HepG2 (cell line): ENCODE measurements around the gene NXN. TPM values are rescaled to one million over a fixed set of nuclear protein-coding genes. Genes with fewer than 3 reads are reported as not detected.

ENCODE experiments used
- CEBPG ChIP-seq: IDR thresholded peaks from 2 replicates; pipeline ENCODE4 v1.6.1; 2016
- HNRNPLL ChIP-seq: fragments of 200-400 bp; formaldehyde crosslinking; IDR thresholded peaks from 2 replicates; pipeline ENCODE4 v1.6.1; 2017; ENCODE audit warnings: mild to moderate bottlenecking, low read depth, low read length; ENCODE audit not compliant: poor library complexity, severe bottlenecking
- HOXA5 ChIP-seq: sonication (generic); formaldehyde crosslinking; IDR thresholded peaks from 2 replicates; pipeline ENCODE4 v1.4.0; 2020; ENCODE audit warnings: missing genetic modification reagents
- KAT7 ChIP-seq: IDR thresholded peaks from 2 replicates; pipeline ENCODE4 v1.6.1; 2018; ENCODE audit warnings: borderline replicate concordance, missing compliant biosample characterization
- KLF9 ChIP-seq: IDR thresholded peaks from 2 replicates; pipeline ENCODE4 v1.6.1; 2016; ENCODE audit warnings: low read depth
- KMT2B ChIP-seq: IDR thresholded peaks from 2 replicates; pipeline ENCODE4 v1.6.1; 2016; ENCODE audit warnings: missing genetic modification reagents, missing compliant biosample characterization
- MATR3 ChIP-seq: sonication (generic); formaldehyde crosslinking; IDR thresholded peaks from 2 replicates; pipeline ENCODE4 v1.4.0; 2020; ENCODE audit warnings: missing genetic modification reagents
- NR2F1 ChIP-seq, 2 experiments: fragments of 450-650 bp in 1 of 2; formaldehyde crosslinking in 1 of 2; IDR thresholded peaks; 2 replicates each; pipeline versions ENCODE4 v1.5.0 to v1.6.1; 2016 to 2020; ENCODE audit warnings: mild to moderate bottlenecking in 1 of 2, missing compliant biosample characterization in 1 of 2, missing genetic modification reagents in 1 of 2, moderate library complexity in 1 of 2
- PRDM15 ChIP-seq: sonication (generic); formaldehyde crosslinking; IDR thresholded peaks from 2 replicates; pipeline ENCODE4 v1.4.0; 2020; ENCODE audit warnings: missing genetic modification reagents
- PRDM4 ChIP-seq: sonication (generic); formaldehyde crosslinking; IDR thresholded peaks from 2 replicates; pipeline ENCODE4 v1.9.0; 2021; ENCODE audit warnings: missing genetic modification reagents, borderline replicate concordance
- PRPF4 ChIP-seq: fragments of 200-400 bp; formaldehyde crosslinking; IDR thresholded peaks from 2 replicates; pipeline ENCODE4 v1.6.1; 2016; ENCODE audit warnings: low read length, low read depth; ENCODE audit not compliant: poor library complexity, severe bottlenecking
- SNAI1 ChIP-seq: sonication (generic); formaldehyde crosslinking; IDR thresholded peaks from 2 replicates; pipeline ENCODE4 v1.5.0; 2020; ENCODE audit warnings: mild to moderate bottlenecking, missing genetic modification reagents, borderline replicate concordance
- SUZ12 ChIP-seq: fragments of 150-350 bp; IDR thresholded peaks from 2 replicates; pipeline ENCODE4 v1.6.1; 2014; ENCODE audit warnings: low read depth, low read length
- TOPORS ChIP-seq: sonication (generic); formaldehyde crosslinking; IDR thresholded peaks from 2 replicates; pipeline ENCODE4 v1.8.0; 2023; ENCODE audit warnings: mild to moderate bottlenecking, missing genetic modification reagents
- ZBTB25 ChIP-seq: IDR thresholded peaks from 2 replicates; pipeline ENCODE4 v1.6.1; 2018; ENCODE audit warnings: missing genetic modification reagents
- ZNF101 ChIP-seq: sonication (generic); formaldehyde crosslinking; IDR thresholded peaks from 2 replicates; pipeline ENCODE4 v1.4.0; 2020; ENCODE audit warnings: mild to moderate bottlenecking, low read depth, missing genetic modification reagents, borderline replicate concordance
- ZNF513 ChIP-seq: sonication (generic); formaldehyde crosslinking; conservative IDR thresholded peaks from 2 replicates; pipeline ENCODE4 v1.5.0; 2020; ENCODE audit warnings: missing genetic modification reagents
- ZNF615 ChIP-seq: sonication (generic); formaldehyde crosslinking; IDR thresholded peaks from 2 replicates; pipeline ENCODE4 v1.5.0; 2020; ENCODE audit warnings: mild to moderate bottlenecking, missing genetic modification reagents, borderline replicate concordance
- ZNF770 ChIP-seq: sonication (generic); formaldehyde crosslinking; IDR thresholded peaks from 2 replicates; pipeline ENCODE4 v1.5.0; 2020; ENCODE audit warnings: mild to moderate bottlenecking, missing genetic modification reagents
- polyA plus RNA-seq, 8 experiments: library from polyadenylated mRNA; depleted of rRNA in 3 of 8; stranded (reverse) in 7 of 8; unstranded in 1 of 8; fragments of >200 nt; fragmentation: Illumina TruSeq in 4 of 8; extraction: Trizol in 4 of 8; gene quantifications; 2 replicates each; pipeline versions ENCODE4 v1.2.1 to v1.2.3, GENCODE V29; 2011 to 2016; ENCODE audit warnings: low read depth in 4 of 8, missing spikeins in 1 of 8, mixed read lengths in 1 of 8; ENCODE audit not compliant: insufficient read depth in 1 of 8
- total RNA-seq, 5 experiments: library from RNA; depleted of rRNA; stranded (reverse); fragments of >200 nt; fragmentation: Illumina TruSeq; extraction: Trizol; gene quantifications; 2 replicates each; pipeline ENCODE4 v1.2.3, GENCODE V29; 2016; ENCODE audit warnings: low read depth in 1 of 5

The NXN gene
- total and polyA plus RNA-seq, 2 of the 13 experiments (the other 11 are each of a cell fraction or from before 2014, with no cell fraction given): 22.2 to 24.3 TPM

GRCh38 chr17:752002-752619 is 227.5 kb downstream of the NXN start, which contains the start of gene GEMIN4 (continued):
- TF ChIP-seq ZNF513 (CRISPR knock-in tag): no peak
- peak; percentile 31; the same call in 1 of the 2 replicates for TF ChIP-seq HOXA5 (CRISPR knock-in tag)
- no peak for TF ChIP-seq ZNF615 (CRISPR knock-in tag)
- no peak for TF ChIP-seq KLF9
- TF ChIP-seq MATR3 (CRISPR knock-in tag): no peak
- peak; percentile 77; the same call in 1 of the 2 replicates for TF ChIP-seq ZNF101
- no peak for TF ChIP-seq NR2F1 (CRISPR knock-in tag; IDR thresholded peaks at IDR 0.05)
- no peak for TF ChIP-seq SUZ12
- TF ChIP-seq SNAI1 (CRISPR knock-in tag): no peak
- peak; percentile 92 for TF ChIP-seq TOPORS
- no peak; the same call in 1 of the 2 replicates for TF ChIP-seq KMT2B (CRISPR knock-in tag)
- no peak for TF ChIP-seq CEBPG (CRISPR knock-in tag)
- 0 out of 2 replicates have a peak, but pooled peaks have one; percentile 17 for TF ChIP-seq ZBTB25 (CRISPR knock-in tag)
- TF ChIP-seq HNRNPLL: no peak
- TF ChIP-seq PRDM15 (CRISPR knock-in tag): no peak
- peak; percentile 67; the same call in 1 of the 2 replicates for TF ChIP-seq PRDM4 (CRISPR knock-in tag)
- TF ChIP-seq PRPF4: no peak
- no peak for TF ChIP-seq ZNF770 (CRISPR knock-in tag)
- 0 out of 2 replicates have a peak, but pooled peaks have one; percentile 58 for TF ChIP-seq KAT7
